Activated CD4-positive, alpha-beta T cell treated with anti-CD3 and anti-CD28 coated beads for 36 hours (primary cell): Measurements from ENCODE around the gene HPS4. TPM values are rescaled to one million over a fixed set of nuclear protein-coding genes. Genes with fewer than 3 reads are reported as not detected.
A peak's percentile ranks its signal among the peaks of the same experiment; 100 is the strongest.

Experiments
- ATAC-seq: fragments of 200-7000 bp; cut with Tn5 transposase; one replicate; pipeline ENCODE4 v1.10.0; 2021; ENCODE audit warnings: mild to moderate bottlenecking, moderate library complexity
- CTCF ChIA-PET: fragments of 350-600 bp; sonication (Branson Sonifier 250); formaldehyde crosslinking; loops from one replicate; lab custom pipeline; 2021; ENCODE audit warnings: antibody characterized with exemption; lab: Charles Lee
- POLR2A ChIA-PET: fragments of 350-600 bp; sonication (Branson Sonifier 250); formaldehyde crosslinking; loops from one replicate; lab custom pipeline; 2021; ENCODE audit warnings: antibody characterized with exemption, inconsistent platforms; lab: Charles Lee
- DNase-seq: peaks from one replicate; pipeline ENCODE4 v3.0.0-alpha.2; 2020
- H3K27ac Mint-ChIP-seq: one replicate; pipeline ENCODE4 v1.8.0; 2021; ENCODE audit warnings: mixed read lengths
- H3K27me3 Mint-ChIP-seq: one replicate; pipeline ENCODE4 v1.8.0; 2021; ENCODE audit warnings: mixed read lengths
- H3K36me3 Mint-ChIP-seq: one replicate; pipeline ENCODE4 v1.8.0; 2021; ENCODE audit warnings: low read depth, mixed read lengths
- H3K4me1 Mint-ChIP-seq: one replicate; pipeline ENCODE4 v1.8.0; 2021; ENCODE audit warnings: mixed read lengths
- H3K4me3 Mint-ChIP-seq: one replicate; pipeline ENCODE4 v1.8.0; 2021; ENCODE audit warnings: mild to moderate bottlenecking, moderate library complexity, mixed read lengths
- H3K9me3 Mint-ChIP-seq: one replicate; pipeline ENCODE4 v1.8.0; 2021; ENCODE audit warnings: low read depth, mixed read lengths
- intact Hi-C, 2 experiments: fragments of 100-400 bp; cut with DNase I in 1 of 2; cut with micrococcal nuclease in 1 of 2; formaldehyde crosslinking; loops; one replicate each; pipeline versions ENCODE4 v1.14.2 to v1.15.1; 2022 to 2024; cut with DNase I, micrococcal nuclease
- total RNA-seq, 2 experiments: library from RNA; stranded (reverse); gene quantifications; one replicate each; pipeline ENCODE4 v1.2.3, GENCODE V29; 2021

The HPS4 gene
- total RNA-seq, 2 experiments from 2014 or later: 49.3 to 60.9 TPM

DNA sequence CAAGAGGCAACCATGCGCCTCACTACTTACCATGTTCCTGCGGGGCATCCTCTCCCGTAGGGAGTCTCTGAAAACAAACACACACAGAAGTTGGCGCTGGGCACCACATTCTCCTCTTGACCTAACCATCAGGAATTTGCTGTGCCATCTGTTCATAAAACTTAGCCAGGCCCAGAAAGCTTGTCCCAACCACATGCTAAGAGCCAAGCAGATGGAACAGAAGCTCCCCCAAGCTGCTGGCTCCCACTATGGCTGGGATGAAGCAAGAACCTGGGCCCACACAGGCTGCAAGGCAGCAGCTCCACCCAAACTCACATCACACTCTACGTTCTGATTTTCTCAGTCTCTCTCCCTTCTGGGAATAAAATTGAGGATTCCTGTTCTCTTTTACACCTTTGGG, 17.4 kb downstream of the HPS4 start:
- intact Hi-C loops: no loop called here
- no peak for DNase-seq
- Mint-ChIP-seq H3K27ac (no peak overlapping the region), H3K9me3 (no peaks in the 10 kb centered on the region), H3K27me3 (no peaks in the 10 kb centered on the region), H3K4me1 (no peaks in the 10 kb centered on the region), H3K36me3 (peaks cover 60% of the 10 kb centered on the region), H3K4me3 (no peak overlapping the region)
- CTCF ChIA-PET: interaction anchor here (1.2 to 1.5 kb wide), 2 partner anchors 15 to 72 kb away, joined by 3 read pairs; no protein-coding TSS in a partner anchor
- POLR2A ChIA-PET: no interaction called here
- ATAC-seq: no peak

GRCh38 chr22:26464312-26464711, 19.3 kb downstream of the HPS4 start:
- no peak overlapping the region for H3K4me3 Mint-ChIP-seq
- no peaks in the 10 kb centered on the region for H3K27me3 Mint-ChIP-seq
- no peak for ATAC-seq
- peaks cover 56% of the 10 kb centered on the region for H3K36me3 Mint-ChIP-seq
- H3K4me1 Mint-ChIP-seq: no peaks in the 10 kb centered on the region
- ChIA-PET POLR2A (no interaction called here), CTCF (interaction anchor here (0.6 kb wide), 1 partner anchor 178 kb away, joined by 3 read pairs; no protein-coding TSS in a partner anchor)
- intact Hi-C loops: no loop called here
- H3K9me3 Mint-ChIP-seq: no peaks in the 10 kb centered on the region
- H3K27ac Mint-ChIP-seq: no peak overlapping the region
- no peak for DNase-seq

- intact Hi-C loops: no loop called here
- ChIA-PET POLR2A (no interaction called here), CTCF (no interaction called here)
- H3K27me3 Mint-ChIP-seq: no peaks in the 10 kb centered on the region
- no peak for DNase-seq
- no peaks in the 10 kb centered on the region for H3K9me3 Mint-ChIP-seq
- H3K36me3 Mint-ChIP-seq: peaks cover 50% of the 10 kb centered on the region
- no peak overlapping the region for H3K4me3 Mint-ChIP-seq
- no peak overlapping the region for H3K27ac Mint-ChIP-seq
- no peaks in the 10 kb centered on the region for H3K4me1 Mint-ChIP-seq
- no peak for ATAC-seq
Observed at GRCh38 chr22:26463688-26464087, 19.9 kb downstream of the HPS4 start.

DNA sequence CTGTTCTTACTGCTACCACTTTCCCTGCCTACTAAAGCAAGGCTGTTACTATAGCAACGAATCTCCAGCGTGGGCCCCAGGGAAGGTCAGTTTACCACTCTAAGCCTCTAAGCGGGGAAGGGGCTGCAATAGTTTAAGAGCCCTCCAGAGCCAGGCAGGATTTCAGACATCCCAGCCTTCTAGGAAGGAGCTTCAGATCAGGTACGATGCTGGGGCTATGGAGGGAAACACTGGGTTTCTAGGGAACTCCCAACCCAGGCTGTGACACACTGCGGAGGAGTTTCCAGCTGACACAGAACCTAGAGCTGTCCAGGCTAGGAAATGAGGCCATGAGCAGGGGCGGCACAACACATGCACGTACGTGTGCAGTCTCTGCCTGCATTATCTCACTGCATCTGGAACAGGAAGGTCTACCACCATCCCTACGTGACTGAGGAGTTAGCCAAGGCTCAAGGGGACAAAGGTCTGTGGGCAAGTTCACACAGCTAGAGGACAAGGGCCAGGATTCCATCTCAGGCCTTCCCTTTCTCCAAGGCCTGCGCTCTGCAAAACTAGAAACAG, 20.4 kb downstream of the HPS4 start:
- H3K4me3 Mint-ChIP-seq: no peak overlapping the region
- intact Hi-C loops: no loop called here
- H3K27me3 Mint-ChIP-seq: no peaks in the 10 kb centered on the region
- no peak for DNase-seq
- CTCF ChIA-PET: interaction anchor here (1.9 to 4.4 kb wide), 3 partner anchors 66 to 97 kb away, joined by 7 to 38 read pairs (median 36); no protein-coding TSS in a partner anchor
- no peak overlapping the region for H3K27ac Mint-ChIP-seq
- H3K4me1 Mint-ChIP-seq: no peaks in the 10 kb centered on the region
- H3K9me3 Mint-ChIP-seq: no peaks in the 10 kb centered on the region
- peaks cover 48% of the 10 kb centered on the region for H3K36me3 Mint-ChIP-seq
- POLR2A ChIA-PET: no interaction called here
- no peak for ATAC-seq

DNA sequence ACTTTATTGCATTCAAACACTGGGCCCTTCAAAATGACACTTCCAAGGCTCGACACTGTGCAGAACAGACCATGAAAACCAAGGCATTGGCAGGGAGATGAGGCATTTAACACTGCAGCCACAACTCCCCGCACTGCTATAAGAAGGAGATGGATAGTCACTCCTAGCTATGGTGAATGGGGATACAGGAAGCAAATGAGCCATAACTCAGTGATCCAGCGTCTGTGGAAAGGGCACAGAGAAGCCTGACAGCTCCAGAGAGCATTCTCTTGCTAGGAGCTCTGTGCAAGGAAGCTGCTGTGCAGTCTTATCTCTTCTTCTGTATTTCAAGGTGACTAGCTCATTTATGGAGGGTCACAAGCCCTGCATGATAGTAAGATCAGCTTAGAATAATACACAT, 20.9 kb downstream of the HPS4 start:
- CTCF ChIA-PET: interaction anchor here (1.1 to 4.4 kb wide), 5 partner anchors 11 to 97 kb away, joined by 3 to 38 read pairs (median 7); no protein-coding TSS in a partner anchor
- no peaks in the 10 kb centered on the region for H3K9me3 Mint-ChIP-seq
- POLR2A ChIA-PET: no interaction called here

DNA sequence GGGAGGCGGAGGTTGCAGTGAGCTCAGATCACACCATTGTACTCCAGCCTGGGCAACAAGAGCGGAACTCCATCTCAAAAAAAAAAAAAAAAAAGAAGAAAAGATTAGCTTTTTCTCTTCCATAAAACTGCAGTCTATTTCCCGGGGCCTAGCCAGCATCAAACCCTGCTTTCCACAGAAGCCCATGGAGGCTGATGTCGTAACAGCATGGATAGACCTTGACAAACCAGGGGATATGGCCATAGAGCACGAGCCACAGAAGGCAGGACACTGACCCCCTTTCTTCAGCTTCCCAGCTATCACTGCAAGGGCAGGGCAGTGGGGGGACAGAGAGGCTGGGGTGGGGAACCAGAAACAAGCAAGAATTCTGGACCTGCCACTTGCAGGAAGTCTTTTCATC, 21.5 kb downstream of the HPS4 start:
- H3K4me1 Mint-ChIP-seq: no peaks in the 10 kb centered on the region
- DNase-seq: no peak
- H3K27me3 Mint-ChIP-seq: no peaks in the 10 kb centered on the region
- no peak overlapping the region for H3K27ac Mint-ChIP-seq
- ChIA-PET CTCF (interaction anchor here (0.7 to 4.4 kb wide), 12 partner anchors 9 to 96 kb away, joined by 3 to 38 read pairs (median 4); no protein-coding TSS in a partner anchor), POLR2A (no interaction called here)
- intact Hi-C loops: no loop called here
- ATAC-seq: no peak
- H3K9me3 Mint-ChIP-seq: no peaks in the 10 kb centered on the region
- no peak overlapping the region for H3K4me3 Mint-ChIP-seq
- H3K36me3 Mint-ChIP-seq: peaks cover 52% of the 10 kb centered on the region

More for the DNA sequence above, 20.9 kb downstream of the HPS4 start:
- no peak for ATAC-seq
- H3K27ac Mint-ChIP-seq: no peak overlapping the region
- H3K27me3 Mint-ChIP-seq: no peaks in the 10 kb centered on the region
- no peak overlapping the region for H3K4me3 Mint-ChIP-seq
- peaks cover 48% of the 10 kb centered on the region for H3K36me3 Mint-ChIP-seq
- intact Hi-C loops: no loop called here
- no peak for DNase-seq
- H3K4me1 Mint-ChIP-seq: no peaks in the 10 kb centered on the region

GRCh38 chr22:26461188-26461810, 22.3 kb downstream of the HPS4 start:
- no peaks in the 10 kb centered on the region for H3K9me3 Mint-ChIP-seq
- no peak overlapping the region for H3K27ac Mint-ChIP-seq
- H3K4me1 Mint-ChIP-seq: no peaks in the 10 kb centered on the region
- ChIA-PET POLR2A (no interaction called here), CTCF (interaction anchor here (0.7 to 4.4 kb wide), 14 partner anchors 8 to 95 kb away, joined by 3 to 38 read pairs (median 5); no protein-coding TSS in a partner anchor)
- no peak for ATAC-seq
- peaks cover 45% of the 10 kb centered on the region for H3K36me3 Mint-ChIP-seq
- H3K4me3 Mint-ChIP-seq: no peak overlapping the region
- intact Hi-C loops: loop anchor here (1.0 kb wide), 2 partner anchors 63 to 97 kb away; no protein-coding TSS in a partner anchor
- peak; percentile 61 for DNase-seq
- no peaks in the 10 kb centered on the region for H3K27me3 Mint-ChIP-seq

GRCh38 chr22:26460202-26460601, 23.4 kb downstream of the HPS4 start:
- Mint-ChIP-seq H3K4me3 (no peak overlapping the region), H3K27me3 (no peaks in the 10 kb centered on the region), H3K27ac (no peak overlapping the region), H3K4me1 (no peaks in the 10 kb centered on the region), H3K36me3 (peaks cover 46% of the 10 kb centered on the region), H3K9me3 (no peaks in the 10 kb centered on the region)
- no peak for DNase-seq
- intact Hi-C loops: no loop called here
- no peak for ATAC-seq
- POLR2A ChIA-PET: no interaction called here
- CTCF ChIA-PET: interaction anchor here (0.6 to 4.4 kb wide), 12 partner anchors 8 to 94 kb away, joined by 3 to 38 read pairs (median 4); partner anchors contain the start of gene TFIP11

DNA sequence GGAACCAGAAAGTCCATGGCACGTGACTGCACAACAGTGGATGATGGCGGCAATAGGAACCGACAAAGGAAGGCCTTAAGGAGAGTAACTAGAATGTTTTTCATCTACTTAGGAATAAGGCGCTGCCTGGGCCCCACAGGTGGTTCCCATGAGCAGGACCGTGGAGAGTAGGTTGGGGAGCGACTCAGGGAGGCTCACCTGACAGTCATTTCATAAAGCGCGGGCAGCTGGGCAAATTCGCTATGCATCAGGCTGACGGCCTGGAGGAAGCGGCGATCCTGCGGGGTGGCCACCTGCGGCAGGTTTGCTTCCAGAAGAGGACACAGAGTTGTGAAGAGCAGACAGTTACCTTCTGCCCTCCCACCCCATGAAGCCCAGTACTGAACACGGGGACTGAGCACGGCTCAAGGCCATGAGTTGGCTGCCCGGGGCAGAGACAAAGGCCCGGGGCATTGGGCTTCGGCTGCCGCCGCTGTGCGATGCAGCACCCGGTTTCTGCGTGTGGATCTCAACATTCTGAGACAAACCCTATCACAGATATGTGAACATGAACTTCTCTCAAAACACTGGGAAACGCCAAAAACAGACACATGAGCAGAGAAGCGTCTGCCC, 25.8 kb downstream of the HPS4 start:
- intact Hi-C loops: no loop called here
- ATAC-seq: no peak
- H3K27me3 Mint-ChIP-seq: no peaks in the 10 kb centered on the region

GRCh38 chr22:26453812-26454500, 29.6 kb downstream of the HPS4 start:
- ChIA-PET POLR2A (no interaction called here), CTCF (interaction anchor here (0.7 to 1.1 kb wide), 3 partner anchors 8 to 1024 kb away, joined by 3 to 4 read pairs (median 3); no protein-coding TSS in a partner anchor)
- H3K27ac Mint-ChIP-seq: no peak overlapping the region
- ATAC-seq (no peak), DNase-seq (no peak)
- H3K9me3 Mint-ChIP-seq: no peaks in the 10 kb centered on the region
- intact Hi-C loops: no loop called here
- no peaks in the 10 kb centered on the region for H3K27me3 Mint-ChIP-seq
- H3K36me3 Mint-ChIP-seq: peaks cover 31% of the 10 kb centered on the region
- H3K4me1 Mint-ChIP-seq: no peaks in the 10 kb centered on the region
- no peak overlapping the region for H3K4me3 Mint-ChIP-seq

More for the DNA sequence above, 25.8 kb downstream of the HPS4 start:
- H3K4me1 Mint-ChIP-seq: no peaks in the 10 kb centered on the region
- CTCF ChIA-PET: interaction anchor here (2.4 kb wide), 1 partner anchor 91 kb away, joined by 5 read pairs; no protein-coding TSS in a partner anchor
- no peak overlapping the region for H3K27ac Mint-ChIP-seq
- H3K4me3 Mint-ChIP-seq: no peak overlapping the region
- POLR2A ChIA-PET: no interaction called here
- no peaks in the 10 kb centered on the region for H3K9me3 Mint-ChIP-seq
- DNase-seq: no peak
- peaks cover 36% of the 10 kb centered on the region for H3K36me3 Mint-ChIP-seq

GRCh38 chr22:26453216-26453615, 30.4 kb downstream of the HPS4 start:
- ATAC-seq (no peak), DNase-seq (no peak)
- no peaks in the 10 kb centered on the region for H3K9me3 Mint-ChIP-seq
- H3K4me3 Mint-ChIP-seq: no peak overlapping the region
- intact Hi-C loops: no loop called here
- ChIA-PET CTCF (interaction anchor here (0.8 to 1.1 kb wide), 2 partner anchors 9 to 86 kb away, joined by 3 to 4 read pairs; no protein-coding TSS in a partner anchor), POLR2A (no interaction called here)
- H3K36me3 Mint-ChIP-seq: peaks cover 28% of the 10 kb centered on the region
- H3K4me1 Mint-ChIP-seq: no peaks in the 10 kb centered on the region
- no peak overlapping the region for H3K27ac Mint-ChIP-seq
- no peaks in the 10 kb centered on the region for H3K27me3 Mint-ChIP-seq
